ENCODE data around the gene CHDH.

Gene CHDH

GRCh38 chr3:53819163-53819868 is 26.9 kb downstream of the CHDH start:
- H3K4me3 ChIP-seq (ENCODE audit: control insufficient read depth, low read depth, low read length): no peak overlapping the region
- TF ChIP-seq CTCF (conservative IDR thresholded peaks at IDR 0.05; ENCODE audit: control insufficient read depth, insufficient read depth, low read depth, low read length): no peak
- no peak for DNase-seq (ENCODE audit: low read depth)

GRCh38 chr3:53818221-53819162 is 27.7 kb downstream of the CHDH start:
- TF ChIP-seq CTCF (conservative IDR thresholded peaks at IDR 0.05; ENCODE audit: control insufficient read depth, insufficient read depth, low read depth, low read length): no peak
- H3K4me3 ChIP-seq (ENCODE audit: control insufficient read depth, low read depth, low read length): no peak overlapping the region
- no peak for DNase-seq (ENCODE audit: low read depth)

- no peak for DNase-seq (ENCODE audit: low read depth)
- H3K4me3 ChIP-seq (ENCODE audit: control insufficient read depth, low read depth, low read length): no peak overlapping the region
- TF ChIP-seq CTCF (conservative IDR thresholded peaks at IDR 0.05; ENCODE audit: control insufficient read depth, insufficient read depth, low read depth, low read length): no peak
Observed at GRCh38 chr3:53817809-53818208, 28.4 kb downstream of the CHDH start.

GRCh38 chr3:53817211-53817610 is 29.0 kb downstream of the CHDH start:
- no peak overlapping the region for H3K4me3 ChIP-seq (ENCODE audit: control insufficient read depth, low read depth, low read length)
- DNase-seq (ENCODE audit: low read depth): no peak
- no peak for TF ChIP-seq CTCF (conservative IDR thresholded peaks at IDR 0.05; ENCODE audit: control insufficient read depth, insufficient read depth, low read depth, low read length)

GRCh38 chr3:53816425-53816824 is 29.8 kb downstream of the CHDH start:
- no peak for DNase-seq (ENCODE audit: low read depth)
- no peak for TF ChIP-seq CTCF (conservative IDR thresholded peaks at IDR 0.05; ENCODE audit: control insufficient read depth, insufficient read depth, low read depth, low read length)
- no peak overlapping the region for H3K4me3 ChIP-seq (ENCODE audit: control insufficient read depth, low read depth, low read length)

- no peak overlapping the region for H3K4me3 ChIP-seq (ENCODE audit: control insufficient read depth, low read depth, low read length)
- TF ChIP-seq CTCF (conservative IDR thresholded peaks at IDR 0.05; ENCODE audit: control insufficient read depth, insufficient read depth, low read depth, low read length): no peak
- DNase-seq (ENCODE audit: low read depth): no peak
Observed at GRCh38 chr3:53815651-53816050, 30.6 kb downstream of the CHDH start.
